HEK293 (cell line): ENCODE results near the gene GRB2.
A peak's percentile ranks its signal among the peaks of the same experiment; 100 is the strongest.

ENCODE experiments used
- CTCF ChIA-PET: fragments of 350-600 bp; formaldehyde crosslinking; extraction: SDS; loops from one replicate; lab custom pipeline; 2021; ENCODE audit warnings: antibody characterized with exemption; lab: Yijun Ruan, JAX
- POLR2A ChIA-PET: fragments of 300-600 bp; formaldehyde crosslinking; extraction: SDS; loops from one replicate; lab custom pipeline; 2020; ENCODE audit warnings: antibody characterized with exemption, inconsistent platforms; lab: Yijun Ruan, JAX
- H3K27ac ChIP-seq: fragments of 200-500 bp; sonication (Bioruptor generic); 2 replicates; pipeline ENCODE4 v1.5.1; 2014; ENCODE audit warnings: low read depth, low read length, control low read depth, inconsistent platforms; ENCODE audit errors: extremely low read depth
- H3K36me3 ChIP-seq, 2 experiments: fragments of 200-500 bp in 1 of 2; sonication (Bioruptor generic) in 1 of 2; 1 replicate in 1 of 2; 2 replicates in 1 of 2; pipeline ENCODE4 v1.5.1; 2014 to 2017; ENCODE audit warnings: inconsistent platforms in 2 of 2, low read length in 2 of 2; ENCODE audit not compliant: control insufficient read depth in 2 of 2, insufficient read depth in 1 of 2
- H3K4me1 ChIP-seq: fragments of 200-500 bp; sonication (Bioruptor generic); 2 replicates; pipeline ENCODE4 v1.5.1; 2014; ENCODE audit warnings: mild to moderate bottlenecking, low read length, inconsistent platforms; ENCODE audit not compliant: control insufficient read depth, insufficient read depth
- H3K4me3 ChIP-seq: 2 replicates; pipeline ENCODE4 v1.5.1; 2011; ENCODE audit warnings: low read depth, mild to moderate bottlenecking, control low read depth, low read length, moderate library complexity
- H3K9me3 ChIP-seq: fragments of 200-500 bp; sonication (Bioruptor generic); 2 replicates; pipeline ENCODE4 v1.5.1; 2014; ENCODE audit warnings: low read depth, low read length, inconsistent platforms; ENCODE audit not compliant: control insufficient read depth, insufficient read depth
- GLI2 ChIP-seq: fragments of 450-650 bp; formaldehyde crosslinking; IDR thresholded peaks from 2 replicates; pipeline ENCODE4; 2017; ENCODE audit warnings: missing biosample characterization, missing genetic modification characterization, low read depth, borderline replicate concordance
- IKZF3 ChIP-seq: fragments of 450-650 bp; IDR thresholded peaks from 2 replicates; pipeline ENCODE4 v1.5.0; 2018; ENCODE audit warnings: missing biosample characterization, mild to moderate bottlenecking, missing genetic modification characterization, moderate library complexity
- KLF1 ChIP-seq: fragments of 450-650 bp; formaldehyde crosslinking; IDR thresholded peaks from 2 replicates; pipeline ENCODE4 v1.5.1; 2016; ENCODE audit warnings: missing biosample characterization, missing genetic modification characterization
- REPIN1 ChIP-seq: fragments of 450-650 bp; formaldehyde crosslinking; IDR thresholded peaks from 2 replicates; pipeline ENCODE4 v1.5.1; 2017; ENCODE audit warnings: missing biosample characterization, missing genetic modification characterization, low read depth
- SP7 ChIP-seq: fragments of 450-650 bp; formaldehyde crosslinking; IDR thresholded peaks from 2 replicates; pipeline ENCODE4 v1.5.1; 2016; ENCODE audit warnings: missing biosample characterization, missing genetic modification characterization
- WT1 ChIP-seq: fragments of 450-650 bp; formaldehyde crosslinking; IDR thresholded peaks from 2 replicates; pipeline ENCODE4 v1.5.1; 2016; ENCODE audit warnings: missing biosample characterization, missing genetic modification characterization
- ZBTB17 ChIP-seq: fragments of 450-650 bp; formaldehyde crosslinking; IDR thresholded peaks from 2 replicates; pipeline ENCODE4 v1.5.1; 2016; ENCODE audit warnings: missing biosample characterization, missing genetic modification characterization
- ZEB2 ChIP-seq: fragments of 450-650 bp; formaldehyde crosslinking; IDR thresholded peaks from 2 replicates; pipeline ENCODE4 v1.5.1; 2016; ENCODE audit warnings: missing biosample characterization, missing genetic modification characterization
- ZNF24 ChIP-seq: fragments of 450-650 bp; formaldehyde crosslinking; IDR thresholded peaks from 2 replicates; pipeline ENCODE4 v1.5.1; 2016; ENCODE audit warnings: missing biosample characterization, missing genetic modification characterization
- ZNF354C ChIP-seq: fragments of 450-650 bp; formaldehyde crosslinking; IDR thresholded peaks from 2 replicates; pipeline ENCODE4 v1.5.1; 2016; ENCODE audit warnings: missing biosample characterization, missing genetic modification characterization, low read depth, borderline replicate concordance
- ZNF366 ChIP-seq: fragments of 450-650 bp; formaldehyde crosslinking; conservative IDR thresholded peaks from 2 replicates; pipeline ENCODE4 v1.5.1; 2016; ENCODE audit warnings: missing biosample characterization, missing genetic modification characterization
- ZNF629 ChIP-seq: fragments of 450-650 bp; formaldehyde crosslinking; IDR thresholded peaks from 2 replicates; pipeline ENCODE4 v1.5.1; 2017; ENCODE audit warnings: missing biosample characterization, missing genetic modification characterization
- TF ChIP-seq, protein P1 (sequence below): fragments of 450-650 bp; formaldehyde crosslinking; IDR thresholded peaks from 2 replicates; pipeline ENCODE4 v1.5.1; 2016; ENCODE audit warnings: missing biosample characterization, missing genetic modification characterization
- TF ChIP-seq, protein P2 (sequence below): fragments of 450-650 bp; IDR thresholded peaks from 2 replicates; pipeline ENCODE4 v1.5.1; 2018; ENCODE audit warnings: missing biosample characterization, mild to moderate bottlenecking, missing genetic modification characterization
- TF ChIP-seq, protein P3 (sequence below): fragments of 450-650 bp; formaldehyde crosslinking; IDR thresholded peaks from 2 replicates; pipeline ENCODE4 v1.5.1; 2016; ENCODE audit warnings: missing biosample characterization, missing genetic modification characterization
- TF ChIP-seq, protein P4 (sequence below): fragments of 450-650 bp; formaldehyde crosslinking; IDR thresholded peaks from 2 replicates; pipeline ENCODE4 v1.5.1; 2016; ENCODE audit warnings: missing biosample characterization, missing genetic modification characterization
- TF ChIP-seq, protein P5 (sequence below): fragments of 450-650 bp; formaldehyde crosslinking; IDR thresholded peaks from 2 replicates; pipeline ENCODE4 v1.5.1; 2017; ENCODE audit warnings: missing biosample characterization, missing genetic modification characterization
- TF ChIP-seq, protein P6 (sequence below): IDR thresholded peaks from 2 replicates; pipeline ENCODE4 v1.6.1; 2011; ENCODE audit warnings: mild to moderate bottlenecking, low read depth, low read length, borderline replicate concordance
- TF ChIP-seq, protein P7 (sequence below): fragments of 450-650 bp; formaldehyde crosslinking; IDR thresholded peaks from 2 replicates; pipeline ENCODE4 v1.5.1; 2017; ENCODE audit warnings: missing biosample characterization, missing genetic modification characterization

GRB2 gene

DNA sequence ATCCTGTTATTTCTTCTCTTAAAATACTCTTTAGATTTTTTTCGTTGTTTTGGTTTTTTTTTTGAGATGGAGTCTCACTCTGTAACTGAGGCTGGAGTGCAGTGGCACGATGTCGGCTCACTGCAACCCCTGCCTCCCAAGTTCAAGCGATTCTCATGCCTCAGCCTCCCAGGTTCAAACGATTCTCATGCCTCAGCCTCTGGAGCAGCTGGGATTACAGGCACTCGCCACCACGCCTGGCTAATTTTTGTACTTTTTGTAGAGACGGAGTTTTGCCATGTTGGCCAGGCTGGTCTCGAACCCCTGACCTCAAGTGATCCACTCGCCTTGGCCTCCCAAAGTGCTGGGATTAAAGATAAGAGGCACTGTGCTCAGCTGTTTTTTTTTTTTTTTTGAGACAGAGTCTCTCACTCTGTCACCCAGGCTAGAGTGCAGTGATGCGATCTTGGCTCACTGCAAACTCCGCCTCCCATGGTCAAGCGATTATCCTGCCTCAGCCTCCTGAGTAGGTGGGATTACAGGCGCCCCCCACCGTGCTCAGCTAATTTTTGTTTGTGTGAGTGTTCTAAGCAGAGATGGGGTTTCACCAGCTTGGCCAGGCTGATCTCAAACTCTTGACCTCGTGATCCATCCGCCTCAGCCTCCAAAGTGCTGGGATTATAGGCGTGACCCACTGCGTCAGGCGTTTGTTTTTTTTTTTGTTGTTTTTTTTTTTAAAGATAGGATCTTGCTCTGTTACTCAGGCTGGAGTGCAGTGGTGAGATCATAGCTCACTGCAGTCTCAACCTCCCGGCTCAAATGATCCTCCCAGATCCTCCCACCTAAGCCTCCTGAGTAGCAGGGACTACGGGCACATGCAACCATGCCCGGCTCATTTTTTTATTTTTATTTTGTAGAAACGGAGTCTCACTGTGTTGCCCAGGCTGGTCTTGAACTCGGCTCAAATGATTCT is 37.4 kb downstream of the GRB2 start (continued):
- TF ChIP-seq, protein P1, sequence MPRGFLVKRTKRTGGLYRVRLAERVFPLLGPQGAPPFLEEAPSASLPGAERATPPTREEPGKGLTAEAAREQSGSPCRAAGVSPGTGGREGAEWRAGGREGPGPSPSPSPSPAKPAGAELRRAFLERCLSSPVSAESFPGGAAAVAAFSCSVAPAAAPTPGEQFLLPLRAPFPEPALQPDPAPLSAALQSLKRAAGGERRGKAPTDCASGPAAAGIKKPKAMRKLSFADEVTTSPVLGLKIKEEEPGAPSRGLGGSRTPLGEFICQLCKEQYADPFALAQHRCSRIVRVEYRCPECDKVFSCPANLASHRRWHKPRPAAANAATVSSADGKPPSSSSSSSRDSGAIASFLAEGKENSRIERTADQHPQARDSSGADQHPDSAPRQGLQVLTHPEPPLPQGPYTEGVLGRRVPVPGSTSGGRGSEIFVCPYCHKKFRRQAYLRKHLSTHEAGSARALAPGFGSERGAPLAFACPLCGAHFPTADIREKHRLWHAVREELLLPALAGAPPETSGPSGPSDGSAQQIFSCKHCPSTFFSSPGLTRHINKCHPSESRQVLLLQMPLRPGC (tag by site-specific recombination) = peak; percentile 97
- peak; percentile 38; the same call in 1 of the 2 replicates for TF ChIP-seq IKZF3 (tag by site-specific recombination)
- TF ChIP-seq ZBTB17 (tag by site-specific recombination) = peak; percentile 99
- TF ChIP-seq KLF1 = peak; percentile 97
- peak; percentile 70; the same call in 1 of the 2 replicates for TF ChIP-seq GLI2 (tag by site-specific recombination)
- TF ChIP-seq, protein P2, sequence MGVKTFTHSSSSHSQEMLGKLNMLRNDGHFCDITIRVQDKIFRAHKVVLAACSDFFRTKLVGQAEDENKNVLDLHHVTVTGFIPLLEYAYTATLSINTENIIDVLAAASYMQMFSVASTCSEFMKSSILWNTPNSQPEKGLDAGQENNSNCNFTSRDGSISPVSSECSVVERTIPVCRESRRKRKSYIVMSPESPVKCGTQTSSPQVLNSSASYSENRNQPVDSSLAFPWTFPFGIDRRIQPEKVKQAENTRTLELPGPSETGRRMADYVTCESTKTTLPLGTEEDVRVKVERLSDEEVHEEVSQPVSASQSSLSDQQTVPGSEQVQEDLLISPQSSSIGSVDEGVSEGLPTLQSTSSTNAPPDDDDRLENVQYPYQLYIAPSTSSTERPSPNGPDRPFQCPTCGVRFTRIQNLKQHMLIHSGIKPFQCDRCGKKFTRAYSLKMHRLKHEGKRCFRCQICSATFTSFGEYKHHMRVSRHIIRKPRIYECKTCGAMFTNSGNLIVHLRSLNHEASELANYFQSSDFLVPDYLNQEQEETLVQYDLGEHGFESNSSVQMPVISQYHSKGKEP (tag by site-specific recombination) = peak; percentile 48; the same call in 1 of the 2 replicates
- TF ChIP-seq ZEB2 (tag by site-specific recombination) = peak; percentile 99
- TF ChIP-seq, protein P3, sequence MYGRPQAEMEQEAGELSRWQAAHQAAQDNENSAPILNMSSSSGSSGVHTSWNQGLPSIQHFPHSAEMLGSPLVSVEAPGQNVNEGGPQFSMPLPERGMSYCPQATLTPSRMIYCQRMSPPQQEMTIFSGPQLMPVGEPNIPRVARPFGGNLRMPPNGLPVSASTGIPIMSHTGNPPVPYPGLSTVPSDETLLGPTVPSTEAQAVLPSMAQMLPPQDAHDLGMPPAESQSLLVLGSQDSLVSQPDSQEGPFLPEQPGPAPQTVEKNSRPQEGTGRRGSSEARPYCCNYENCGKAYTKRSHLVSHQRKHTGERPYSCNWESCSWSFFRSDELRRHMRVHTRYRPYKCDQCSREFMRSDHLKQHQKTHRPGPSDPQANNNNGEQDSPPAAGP = peak; percentile 99
- TF ChIP-seq, protein P4, sequence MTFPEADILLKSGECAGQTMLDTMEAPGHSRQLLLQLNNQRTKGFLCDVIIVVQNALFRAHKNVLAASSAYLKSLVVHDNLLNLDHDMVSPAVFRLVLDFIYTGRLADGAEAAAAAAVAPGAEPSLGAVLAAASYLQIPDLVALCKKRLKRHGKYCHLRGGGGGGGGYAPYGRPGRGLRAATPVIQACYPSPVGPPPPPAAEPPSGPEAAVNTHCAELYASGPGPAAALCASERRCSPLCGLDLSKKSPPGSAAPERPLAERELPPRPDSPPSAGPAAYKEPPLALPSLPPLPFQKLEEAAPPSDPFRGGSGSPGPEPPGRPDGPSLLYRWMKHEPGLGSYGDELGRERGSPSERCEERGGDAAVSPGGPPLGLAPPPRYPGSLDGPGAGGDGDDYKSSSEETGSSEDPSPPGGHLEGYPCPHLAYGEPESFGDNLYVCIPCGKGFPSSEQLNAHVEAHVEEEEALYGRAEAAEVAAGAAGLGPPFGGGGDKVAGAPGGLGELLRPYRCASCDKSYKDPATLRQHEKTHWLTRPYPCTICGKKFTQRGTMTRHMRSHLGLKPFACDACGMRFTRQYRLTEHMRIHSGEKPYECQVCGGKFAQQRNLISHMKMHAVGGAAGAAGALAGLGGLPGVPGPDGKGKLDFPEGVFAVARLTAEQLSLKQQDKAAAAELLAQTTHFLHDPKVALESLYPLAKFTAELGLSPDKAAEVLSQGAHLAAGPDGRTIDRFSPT (tag by site-specific recombination) = peak; percentile 84

DNA sequence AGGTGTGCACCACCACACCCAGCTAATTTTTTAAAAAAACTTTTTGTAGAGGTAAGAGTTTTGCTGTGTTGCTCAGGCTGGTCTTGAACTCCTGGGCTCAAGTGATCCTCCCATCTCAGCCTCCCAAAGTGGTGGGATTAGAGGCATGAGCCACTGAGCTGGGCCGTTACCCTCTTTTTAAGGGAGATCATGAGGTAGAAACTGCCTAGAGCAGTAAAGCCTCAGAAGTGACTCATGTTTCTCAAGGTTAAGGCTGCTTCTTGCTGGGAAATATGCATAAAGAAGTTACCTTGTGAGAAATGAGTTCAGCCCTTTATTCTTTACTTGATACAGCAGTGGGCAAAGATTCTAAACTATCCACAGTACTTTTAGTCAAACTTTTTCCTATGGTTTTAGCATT is 38.2 kb downstream of the GRB2 start:
- CTCF ChIA-PET = interaction anchor here (0.8 to 2.1 kb wide), 3 partner anchors 27 to 45 kb away, joined by 3 to 6 read pairs (median 4); no protein-coding TSS in a partner anchor
- TF ChIP-seq, protein P5, sequence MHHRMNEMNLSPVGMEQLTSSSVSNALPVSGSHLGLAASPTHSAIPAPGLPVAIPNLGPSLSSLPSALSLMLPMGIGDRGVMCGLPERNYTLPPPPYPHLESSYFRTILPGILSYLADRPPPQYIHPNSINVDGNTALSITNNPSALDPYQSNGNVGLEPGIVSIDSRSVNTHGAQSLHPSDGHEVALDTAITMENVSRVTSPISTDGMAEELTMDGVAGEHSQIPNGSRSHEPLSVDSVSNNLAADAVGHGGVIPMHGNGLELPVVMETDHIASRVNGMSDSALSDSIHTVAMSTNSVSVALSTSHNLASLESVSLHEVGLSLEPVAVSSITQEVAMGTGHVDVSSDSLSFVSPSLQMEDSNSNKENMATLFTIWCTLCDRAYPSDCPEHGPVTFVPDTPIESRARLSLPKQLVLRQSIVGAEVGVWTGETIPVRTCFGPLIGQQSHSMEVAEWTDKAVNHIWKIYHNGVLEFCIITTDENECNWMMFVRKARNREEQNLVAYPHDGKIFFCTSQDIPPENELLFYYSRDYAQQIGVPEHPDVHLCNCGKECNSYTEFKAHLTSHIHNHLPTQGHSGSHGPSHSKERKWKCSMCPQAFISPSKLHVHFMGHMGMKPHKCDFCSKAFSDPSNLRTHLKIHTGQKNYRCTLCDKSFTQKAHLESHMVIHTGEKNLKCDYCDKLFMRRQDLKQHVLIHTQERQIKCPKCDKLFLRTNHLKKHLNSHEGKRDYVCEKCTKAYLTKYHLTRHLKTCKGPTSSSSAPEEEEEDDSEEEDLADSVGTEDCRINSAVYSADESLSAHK (tag by site-specific recombination) = peak; percentile 85
- TF ChIP-seq, protein P6, sequence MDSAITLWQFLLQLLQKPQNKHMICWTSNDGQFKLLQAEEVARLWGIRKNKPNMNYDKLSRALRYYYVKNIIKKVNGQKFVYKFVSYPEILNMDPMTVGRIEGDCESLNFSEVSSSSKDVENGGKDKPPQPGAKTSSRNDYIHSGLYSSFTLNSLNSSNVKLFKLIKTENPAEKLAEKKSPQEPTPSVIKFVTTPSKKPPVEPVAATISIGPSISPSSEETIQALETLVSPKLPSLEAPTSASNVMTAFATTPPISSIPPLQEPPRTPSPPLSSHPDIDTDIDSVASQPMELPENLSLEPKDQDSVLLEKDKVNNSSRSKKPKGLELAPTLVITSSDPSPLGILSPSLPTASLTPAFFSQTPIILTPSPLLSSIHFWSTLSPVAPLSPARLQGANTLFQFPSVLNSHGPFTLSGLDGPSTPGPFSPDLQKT = no peak
- TF ChIP-seq ZNF24 (tag by site-specific recombination) (no peak), ZNF629 (tag by site-specific recombination) (peak; percentile 10; the same call in 1 of the 2 replicates), ZNF354C (tag by site-specific recombination) (no peak), ZNF366 (tag by site-specific recombination) (0 out of 2 replicates have a peak, but pooled peaks have one; percentile 22), SP7 (tag by site-specific recombination) (peak; percentile 19; the same call in 1 of the 2 replicates), WT1 (tag by site-specific recombination) (peak; percentile 70; the same call in 1 of the 2 replicates), REPIN1 (tag by site-specific recombination) (no peak)
- TF ChIP-seq, protein P7, sequence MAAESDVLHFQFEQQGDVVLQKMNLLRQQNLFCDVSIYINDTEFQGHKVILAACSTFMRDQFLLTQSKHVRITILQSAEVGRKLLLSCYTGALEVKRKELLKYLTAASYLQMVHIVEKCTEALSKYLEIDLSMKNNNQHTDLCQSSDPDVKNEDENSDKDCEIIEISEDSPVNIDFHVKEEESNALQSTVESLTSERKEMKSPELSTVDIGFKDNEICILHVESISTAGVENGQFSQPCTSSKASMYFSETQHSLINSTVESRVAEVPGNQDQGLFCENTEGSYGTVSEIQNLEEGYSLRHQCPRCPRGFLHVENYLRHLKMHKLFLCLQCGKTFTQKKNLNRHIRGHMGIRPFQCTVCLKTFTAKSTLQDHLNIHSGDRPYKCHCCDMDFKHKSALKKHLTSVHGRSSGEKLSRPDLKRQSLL (tag by site-specific recombination) = peak; percentile 36; the same call in 1 of the 2 replicates
- H3K27ac ChIP-seq = no peak overlapping the region; the same call in 1 of the 2 replicates
- H3K4me1 ChIP-seq = peaks cover 47% of the 10 kb centered on the region
- no peaks in the 10 kb centered on the region for H3K9me3 ChIP-seq
- H3K4me3 ChIP-seq = no peak overlapping the region
- POLR2A ChIA-PET = interaction anchor here (0.7 to 1.1 kb wide), 2 partner anchors 26 to 78 kb away, joined by 3 read pairs; partner anchors contain the start of gene SLC25A19
- H3K36me3 ChIP-seq = no peaks in the 10 kb centered on the region
